HL-60 (cell line): ENCODE results near the gene ADAMTS2.

Experiments
- DNase-seq, 2 experiments: peaks; one replicate each; pipeline ENCODE4 v3.0.0-alpha.2; 2010 to 2020; ENCODE audit warnings: low read depth in 1 of 2, low spot score in 1 of 2
- H3K27ac ChIP-seq: fragments of 250-450 bp; sonication (Bioruptor Pico); replicated peaks from 2 replicates; pipeline ENCODE4 v1.5.1; 2020; ENCODE audit warnings: mild to moderate bottlenecking, moderate library complexity
- H3K27me3 ChIP-seq: fragments of 250-450 bp; sonication (Bioruptor Pico); 2 replicates; pipeline ENCODE4 v1.5.1; 2021; ENCODE audit warnings: mild to moderate bottlenecking, moderate library complexity; ENCODE audit not compliant: insufficient read depth, poor library complexity, severe bottlenecking
- H3K4me3 ChIP-seq: replicated peaks from 2 replicates; pipeline ENCODE4 v1.5.1; 2011; ENCODE audit warnings: mild to moderate bottlenecking, control low read depth, low read length; ENCODE audit not compliant: insufficient read depth
- CTCF ChIP-seq: IDR thresholded peaks from one replicate; pipeline ENCODE4 v1.5.1; 2011; ENCODE audit warnings: low read length, control low read depth, inconsistent platforms; ENCODE audit not compliant: insufficient read depth
- GABPA ChIP-seq: IDR thresholded peaks from 2 replicates; pipeline ENCODE4 v1.6.1; 2012; ENCODE audit warnings: low read depth
- POLR2AphosphoS5 ChIP-seq: IDR thresholded peaks from 2 replicates; pipeline ENCODE4 v1.6.1; 2012; ENCODE audit warnings: low read depth
- REST ChIP-seq: IDR thresholded peaks from 2 replicates; pipeline ENCODE4 v1.6.1; 2012; ENCODE audit warnings: low read depth; ENCODE audit not compliant: insufficient replicate concordance
- SPI1 ChIP-seq: IDR thresholded peaks from 2 replicates; pipeline ENCODE4 v1.6.1; 2012; ENCODE audit warnings: low read depth, mild to moderate bottlenecking, borderline replicate concordance

The ADAMTS2 gene

GRCh38 chr5:179233909-179234562 is 111.2 kb downstream of the ADAMTS2 start:
- Histone ChIP-seq H3K4me3 (no peak overlapping the region), H3K27ac (no peak overlapping the region), H3K27me3 (peaks cover 3% of the 10 kb centered on the region)
- no peak for DNase-seq
- TF ChIP-seq POLR2AphosphoS5, result no peak
- no peak for TF ChIP-seq REST
- TF ChIP-seq GABPA, result no peak
- no peak for TF ChIP-seq SPI1
- no peak for TF ChIP-seq CTCF

- DNase-seq, result no peak
- H3K27ac ChIP-seq, result no peak overlapping the region
- TF ChIP-seq SPI1 (no peak), GABPA (no peak), CTCF (no peak), POLR2AphosphoS5 (no peak), REST (no peak)
- peaks cover 3% of the 10 kb centered on the region for H3K27me3 ChIP-seq
- no peak overlapping the region for H3K4me3 ChIP-seq
These were observed 113.0 kb downstream of the ADAMTS2 start for GRCh38 chr5:179232091-179232735.

- H3K27ac ChIP-seq, result no peak overlapping the region
- DNase-seq, result no peak
- TF ChIP-seq SPI1 (no peak), CTCF (no peak), POLR2AphosphoS5 (no peak), GABPA (no peak), REST (no peak)
- H3K4me3 ChIP-seq, result no peak overlapping the region
- peaks cover 3% of the 10 kb centered on the region for H3K27me3 ChIP-seq
These were observed 114.0 kb downstream of the ADAMTS2 start for GRCh38 chr5:179231309-179231708.
